ENCODE measurements around the gene MOSMO.
"Not testable (repeated sequence)": the region's sequence is repeated elsewhere in the genome, so short reads cannot be mapped to it uniquely, and the experiment has no call there.

The MOSMO gene

GRCh38 chr16:22093996-22094395, 86.1 kb downstream of the MOSMO start:
- DNase-seq (ENCODE audit: low read depth): no peak

DNA sequence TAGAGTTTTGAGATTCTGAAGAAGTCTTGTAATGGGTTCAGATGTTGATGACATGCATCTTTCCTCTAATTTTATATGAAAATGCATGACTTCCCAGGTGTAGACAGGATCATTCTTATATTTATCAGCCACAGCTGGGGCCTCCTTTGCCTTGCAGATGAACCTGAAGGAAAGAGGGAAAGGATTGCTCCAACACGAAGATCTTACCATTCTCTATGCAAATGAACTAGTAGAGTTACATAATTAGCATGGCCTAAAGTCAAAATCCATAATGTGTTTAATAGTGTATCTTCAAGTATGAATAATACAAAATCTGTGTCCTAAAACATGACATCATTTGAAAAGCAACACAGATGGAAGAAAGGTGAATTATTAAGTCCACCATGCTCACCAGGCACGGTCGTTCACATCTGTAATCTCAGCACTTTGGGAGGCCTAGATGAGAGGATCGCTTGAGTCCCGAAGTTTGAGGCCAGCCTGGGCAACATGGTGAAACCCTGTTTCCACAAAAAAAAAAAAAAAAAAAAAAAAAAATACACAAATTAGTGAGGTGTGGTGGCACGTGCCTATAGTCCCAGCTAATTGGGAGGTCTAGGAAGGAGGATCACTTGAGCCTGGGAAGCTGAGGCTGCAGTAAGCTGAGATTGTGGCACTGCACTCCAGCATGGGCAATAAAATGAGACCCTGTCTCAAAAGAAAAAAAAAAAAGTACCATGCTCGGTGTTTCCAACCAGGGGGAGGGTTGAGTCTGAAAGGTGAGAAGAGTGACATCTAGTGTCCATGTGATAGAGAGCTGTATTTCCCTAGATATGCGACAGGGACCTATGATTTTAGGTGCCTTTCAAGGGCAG, 90.7 kb downstream of the MOSMO start:
- DNase-seq (ENCODE audit: low read depth): no peak

GRCh38 chr16:22099256-22099975, 91.5 kb downstream of the MOSMO start:
- DNase-seq (ENCODE audit: low read depth): no peak

- no peak for DNase-seq (ENCODE audit: low read depth)
Measured at GRCh38 chr16:22103441-22103840, 95.5 kb downstream of the MOSMO start.

DNA sequence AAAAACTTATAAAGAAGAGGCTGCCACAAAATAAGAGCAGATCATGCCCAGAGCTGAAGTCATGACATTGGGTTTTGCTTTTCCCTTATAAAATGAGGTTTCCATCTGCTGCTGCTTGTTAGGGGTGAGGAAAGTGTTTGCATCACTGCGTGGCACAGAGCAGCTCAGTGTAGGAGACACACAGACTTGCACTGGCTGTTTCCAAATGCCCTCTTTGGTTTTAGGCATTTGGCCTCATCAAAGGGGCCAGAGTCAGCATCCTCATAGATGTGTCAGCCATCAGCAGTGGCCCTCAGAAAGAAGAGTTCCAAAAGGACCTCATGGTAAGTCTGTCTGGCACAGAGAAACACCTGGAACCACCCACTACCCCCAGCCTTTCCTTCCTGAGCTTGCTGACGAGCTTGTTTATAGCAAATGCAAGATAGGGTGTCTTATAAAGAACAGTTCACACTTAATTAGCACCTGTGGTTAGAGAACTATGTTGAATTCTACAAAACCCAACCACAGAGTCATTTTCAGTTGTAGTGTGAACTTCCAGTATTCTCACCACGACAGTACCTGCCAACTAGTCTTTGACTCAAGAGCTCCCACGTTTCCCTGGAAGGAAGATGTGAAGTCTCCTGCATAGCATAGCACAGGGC, 101.5 kb downstream of the MOSMO start:
- no peak for DNase-seq (ENCODE audit: low read depth)

DNA sequence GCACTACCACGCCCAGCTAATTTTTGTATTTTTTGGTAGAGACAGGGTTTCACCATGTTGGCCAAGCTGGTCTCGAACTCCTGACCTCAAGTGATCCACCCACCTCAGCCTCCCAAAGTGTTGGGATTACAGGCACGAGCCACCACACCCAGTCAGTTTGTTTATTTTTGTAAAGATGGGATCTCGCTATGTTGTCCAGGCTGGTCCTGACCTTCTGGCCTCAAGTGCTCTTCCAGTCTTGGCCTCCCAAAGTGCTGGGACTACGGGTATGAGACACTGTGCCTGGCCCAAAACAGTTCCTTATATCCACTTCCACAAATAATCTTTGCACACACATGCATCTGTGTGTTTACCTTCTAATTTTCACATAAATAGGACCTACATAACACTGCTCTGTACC, 103.7 kb downstream of the MOSMO start:
- DNase-seq (ENCODE audit: low read depth): not testable (repeated sequence)

DNA sequence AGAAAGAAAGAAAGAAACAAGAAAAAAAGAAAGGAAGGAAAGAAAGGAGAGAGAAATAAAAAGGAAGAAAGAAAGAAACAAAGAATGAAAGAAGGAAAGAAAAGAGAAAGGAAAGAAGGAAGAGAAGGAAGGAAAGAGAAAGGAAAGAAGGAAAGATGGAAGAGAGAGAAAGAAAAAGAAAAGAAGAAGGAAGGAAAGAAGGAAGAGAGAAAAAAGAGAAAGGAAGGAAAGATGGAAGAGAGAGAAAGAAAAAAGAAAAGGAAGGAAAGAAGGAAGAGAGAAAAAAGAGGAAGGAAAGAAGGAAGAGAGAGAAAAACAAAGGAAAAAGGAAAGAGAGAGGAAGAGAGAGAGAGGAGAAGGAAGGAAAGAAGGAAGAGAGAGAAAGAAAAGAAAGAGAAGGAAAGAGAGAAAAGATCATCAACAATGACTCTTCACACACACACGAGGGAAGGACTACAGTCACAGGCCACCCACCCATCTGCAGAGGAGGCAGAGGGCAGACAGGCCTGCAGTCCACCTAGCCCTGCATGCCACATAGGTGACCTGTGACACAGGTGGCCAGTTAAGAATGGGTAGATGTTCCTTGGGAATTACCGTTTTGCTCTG, 108.3 kb downstream of the MOSMO start:
- no peak for DNase-seq (ENCODE audit: low read depth)

GRCh38 chr16:22117609-22118008, 109.7 kb downstream of the MOSMO start:
- no peak for DNase-seq (ENCODE audit: low read depth)

- no peak for DNase-seq (ENCODE audit: low read depth)
Measured at GRCh38 chr16:22120440-22120839, 112.5 kb downstream of the MOSMO start.

DNA sequence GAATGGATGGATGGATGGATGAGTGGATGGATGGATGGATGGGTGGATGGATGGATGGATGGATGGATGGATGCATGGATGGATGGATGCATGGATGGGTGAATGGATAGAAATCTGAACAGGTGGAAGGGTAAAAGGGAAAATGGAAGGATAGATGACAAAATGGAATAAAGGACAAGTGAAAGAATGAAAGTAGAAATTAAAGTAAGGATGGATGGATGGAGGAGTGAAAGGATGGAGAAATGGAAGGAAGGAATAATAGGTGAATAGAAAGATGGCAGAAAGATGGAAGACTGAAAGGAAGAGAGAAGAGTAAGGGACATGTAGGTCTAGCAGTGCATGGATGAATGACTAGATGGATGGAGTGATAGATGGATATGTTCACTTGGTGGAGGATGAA, 114.3 kb downstream of the MOSMO start:
- DNase-seq (ENCODE audit: low read depth): no peak

- no peak for DNase-seq (ENCODE audit: low read depth)
Measured at GRCh38 chr16:22123146-22123545, 115.2 kb downstream of the MOSMO start.

DNA sequence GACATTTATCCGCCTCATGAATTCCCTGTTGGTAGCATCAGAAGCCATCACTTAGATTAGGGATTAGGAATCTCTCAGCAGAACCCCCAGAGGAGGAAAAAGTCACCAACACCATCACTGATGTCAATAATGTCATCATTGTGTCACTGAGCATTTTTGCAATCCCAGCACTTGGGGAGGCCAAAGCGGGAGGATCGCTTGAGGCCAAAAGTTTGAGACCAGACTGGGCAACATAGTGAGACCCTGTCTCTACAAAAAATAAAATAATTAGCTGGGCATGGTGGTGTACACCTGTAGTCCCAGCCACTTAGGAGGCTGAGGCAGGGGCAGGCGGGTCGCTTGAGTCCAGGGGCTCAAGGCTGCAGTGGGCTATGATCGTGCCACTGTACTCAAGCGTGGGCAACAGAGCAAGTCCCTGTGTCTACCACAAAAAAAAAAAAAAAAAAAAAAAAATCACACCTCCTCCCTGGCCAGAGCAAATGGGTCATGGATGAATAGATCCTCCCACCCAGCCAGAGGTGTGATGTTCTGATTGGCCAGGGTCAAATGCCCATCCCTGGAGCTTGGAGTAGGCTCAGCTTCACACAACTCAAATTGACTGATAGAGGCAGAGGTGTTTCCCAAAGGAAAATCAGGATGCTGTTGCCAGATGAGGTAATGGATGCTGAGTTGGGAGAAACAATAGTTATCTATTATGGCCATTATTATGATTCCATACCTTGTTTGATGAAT, 116.0 kb downstream of the MOSMO start:
- no peak for DNase-seq (ENCODE audit: low read depth)

DNA sequence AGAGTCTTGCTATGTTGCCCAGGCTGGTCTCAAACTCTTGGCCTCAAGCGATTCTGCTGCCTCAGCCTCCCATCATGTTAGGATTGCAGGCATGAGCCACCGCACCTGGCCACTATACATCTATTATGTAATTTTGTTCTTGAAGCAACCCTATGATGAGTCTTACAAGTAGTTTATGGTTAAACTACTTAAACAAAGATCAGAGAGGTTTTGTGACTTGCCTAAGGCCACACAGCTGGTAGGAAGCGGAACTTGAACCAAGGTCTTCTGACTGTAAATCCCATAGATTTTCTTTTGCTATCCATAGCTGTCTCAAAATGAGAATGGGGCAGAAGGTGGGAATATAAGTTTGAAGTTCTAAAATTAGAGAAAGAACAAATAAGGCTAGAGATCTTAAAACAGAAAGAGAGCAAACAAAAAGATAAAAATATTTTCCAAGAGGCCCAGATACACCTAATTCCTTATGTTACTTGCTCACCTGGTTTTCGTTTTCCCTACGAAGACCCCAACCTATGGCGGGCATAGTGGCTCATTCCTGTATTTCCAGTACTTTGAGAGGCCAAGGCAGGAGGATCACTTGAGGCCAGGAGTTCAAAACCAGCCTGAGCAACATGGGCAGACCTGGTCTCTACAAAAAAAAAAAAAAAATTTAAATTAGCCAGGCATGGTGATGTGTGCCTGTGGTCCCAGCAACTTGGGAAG, 116.8 kb downstream of the MOSMO start:
- no peak for DNase-seq (ENCODE audit: low read depth)

DNA sequence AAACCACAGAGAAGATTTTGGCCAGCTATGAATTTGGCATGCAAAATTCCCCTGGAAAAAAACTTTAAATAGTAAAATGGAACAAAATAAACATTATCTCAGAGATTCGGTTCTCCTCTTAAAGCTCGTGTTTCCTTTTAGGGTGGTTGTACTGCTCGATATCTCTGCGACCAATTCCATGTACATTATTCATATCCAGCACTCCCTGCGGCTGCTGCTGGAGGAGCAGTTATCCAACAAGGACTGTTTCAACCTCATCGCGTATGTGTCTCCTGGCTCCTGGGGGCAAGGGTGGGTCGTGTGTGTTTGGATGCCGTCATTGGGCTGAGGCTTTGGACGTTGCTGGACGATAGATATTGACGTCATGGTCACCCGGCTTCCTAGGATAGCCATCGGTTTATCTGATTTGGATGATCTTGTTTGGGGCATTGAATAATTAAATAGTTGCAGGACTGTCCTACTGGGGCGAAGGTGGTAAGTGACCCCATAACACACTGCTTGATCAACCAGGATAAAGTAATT, 118.2 kb downstream of the MOSMO start:
- no peak for DNase-seq (ENCODE audit: low read depth)

GRCh38 chr16:22128537-22128936, 120.6 kb downstream of the MOSMO start:
- not testable (repeated sequence) for DNase-seq (ENCODE audit: low read depth)

DNA sequence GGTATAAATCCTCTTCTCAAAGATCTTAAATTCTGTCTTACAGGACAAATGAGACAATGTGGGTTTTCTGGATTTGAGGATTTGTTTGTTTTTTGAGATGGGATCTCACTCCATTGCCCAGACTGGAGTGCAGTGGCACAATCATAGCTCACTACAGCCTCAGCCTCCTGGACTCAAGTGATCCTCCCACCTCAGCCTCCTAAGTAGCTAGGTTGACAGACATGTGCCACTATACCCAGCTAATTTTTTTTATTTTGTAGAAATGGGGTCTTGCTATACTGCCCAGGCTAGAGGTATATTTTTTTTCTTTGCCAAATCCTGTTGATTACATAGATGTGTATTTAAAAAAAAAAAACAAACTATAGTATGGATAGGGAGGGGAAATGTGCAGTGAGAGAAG, 122.6 kb downstream of the MOSMO start:
- no peak for DNase-seq (ENCODE audit: low read depth)

GRCh38 chr16:22132801-22133200, 124.9 kb downstream of the MOSMO start:
- DNase-seq (ENCODE audit: low read depth): no peak
